ENCODE results near the gene BTBD17.

The BTBD17 gene

GRCh38 chr17:74332017-74332650, 29.5 kb downstream of the BTBD17 start:
- TF ChIP-seq CTCF (conservative IDR thresholded peaks at IDR 0.05; ENCODE audit: control insufficient read depth, insufficient read depth, low read depth, low read length) = no peak

GRCh38 chr17:74330446-74330845, 31.2 kb downstream of the BTBD17 start:
- no peak for DNase-seq (ENCODE audit: low read depth)
- no peak overlapping the region for H3K4me3 ChIP-seq (ENCODE audit: control insufficient read depth, low read depth, low read length)
- no peak for TF ChIP-seq CTCF (conservative IDR thresholded peaks at IDR 0.05; ENCODE audit: control insufficient read depth, insufficient read depth, low read depth, low read length)

More at GRCh38 chr17:74332017-74332650, 29.5 kb downstream of the BTBD17 start:
- no peak for DNase-seq (ENCODE audit: low read depth)
- H3K4me3 ChIP-seq (ENCODE audit: control insufficient read depth, low read depth, low read length) = no peak overlapping the region

GRCh38 chr17:74329378-74329777, 32.3 kb downstream of the BTBD17 start:
- no peak overlapping the region for H3K4me3 ChIP-seq (ENCODE audit: control insufficient read depth, low read depth, low read length)
- no peak for DNase-seq (ENCODE audit: low read depth)
- no peak for TF ChIP-seq CTCF (conservative IDR thresholded peaks at IDR 0.05; ENCODE audit: control insufficient read depth, insufficient read depth, low read depth, low read length)

GRCh38 chr17:74328487-74328886, 33.2 kb downstream of the BTBD17 start:
- TF ChIP-seq CTCF (conservative IDR thresholded peaks at IDR 0.05; ENCODE audit: control insufficient read depth, insufficient read depth, low read depth, low read length) = no peak
- DNase-seq (ENCODE audit: low read depth) = no peak
- no peak overlapping the region for H3K4me3 ChIP-seq (ENCODE audit: control insufficient read depth, low read depth, low read length)

GRCh38 chr17:74326506-74326905, 35.2 kb downstream of the BTBD17 start:
- DNase-seq (ENCODE audit: low read depth) = no peak
- no peak overlapping the region for H3K4me3 ChIP-seq (ENCODE audit: control insufficient read depth, low read depth, low read length)
- TF ChIP-seq CTCF (conservative IDR thresholded peaks at IDR 0.05; ENCODE audit: control insufficient read depth, insufficient read depth, low read depth, low read length) = no peak

- TF ChIP-seq CTCF (conservative IDR thresholded peaks at IDR 0.05; ENCODE audit: control insufficient read depth, insufficient read depth, low read depth, low read length) = no peak
- DNase-seq (ENCODE audit: low read depth) = no peak
- no peak within 1 kb of the TSS for H3K4me3 ChIP-seq (ENCODE audit: control insufficient read depth, low read depth, low read length)
Measured at GRCh38 chr17:74325743-74326379, 35.8 kb downstream of the BTBD17 start, which contains the start of gene KIF19. TSS of gene KIF19 (plus strand) at chr17:74326226. CDS start at chr17:74326350, 124 bp downstream.
